Kidney epithelial cell (primary cell): ENCODE measurements around the gene PRMT2. TPM values are rescaled to one million over a fixed set of nuclear protein-coding genes. Genes with fewer than 3 reads are reported as not detected.

Source experiments
- DNase-seq: peaks from one replicate; pipeline ENCODE4 v3.0.0-alpha.2; 2010; ENCODE audit warnings: low read depth
- H3K27me3 ChIP-seq: 2 replicates; pipeline ENCODE4 v1.6.0; 2011; ENCODE audit warnings: low read length; ENCODE audit not compliant: control insufficient read depth, insufficient read depth
- H3K36me3 ChIP-seq: 2 replicates; pipeline ENCODE4 v1.5.1; 2011; ENCODE audit warnings: low read length; ENCODE audit not compliant: control insufficient read depth, insufficient read depth
- H3K4me3 ChIP-seq: 2 replicates; pipeline ENCODE4 v1.5.1; 2011; ENCODE audit warnings: low read depth, mild to moderate bottlenecking, control low read depth, low read length
- CTCF ChIP-seq: IDR thresholded peaks from 2 replicates; pipeline ENCODE4 v1.5.1; 2011; ENCODE audit warnings: mild to moderate bottlenecking, moderate library complexity, low read length, control low read depth, inconsistent platforms; ENCODE audit not compliant: insufficient read depth, poor library complexity, severe bottlenecking
- total RNA-seq: library from RNA; depleted of rRNA; stranded (reverse); fragments of >200 nt; gene quantifications from 2 replicates; pipeline ENCODE4 v1.2.3, GENCODE V29; 2015

Gene PRMT2
- total RNA-seq, 1 donor from 2014 or later: 66.7 TPM

- H3K4me3 ChIP-seq: no peak overlapping the region
- no peaks in the 10 kb centered on the region for H3K27me3 ChIP-seq
- DNase-seq: no peak
- TF ChIP-seq CTCF: no peak
- no peaks in the 10 kb centered on the region for H3K36me3 ChIP-seq
Observed at GRCh38 chr21:46618738-46619379, 16.6 kb upstream of the PRMT2 start.

- TF ChIP-seq CTCF: no peak
Observed at GRCh38 chr21:46619846-46620245, 15.6 kb upstream of the PRMT2 start.

GRCh38 chr21:46620846-46621245 lies 14.6 kb upstream of the PRMT2 start:
- Histone ChIP-seq H3K36me3 (no peaks in the 10 kb centered on the region), H3K4me3 (no peak overlapping the region), H3K27me3 (no peaks in the 10 kb centered on the region)
- TF ChIP-seq CTCF: no peak
- DNase-seq: no peak

More at GRCh38 chr21:46619846-46620245, 15.6 kb upstream of the PRMT2 start:
- no peaks in the 10 kb centered on the region for H3K36me3 ChIP-seq
- H3K27me3 ChIP-seq: no peaks in the 10 kb centered on the region
- H3K4me3 ChIP-seq: no peak overlapping the region
- DNase-seq: no peak

GRCh38 chr21:46621457-46622182 lies 13.9 kb upstream of the PRMT2 start:
- no peaks in the 10 kb centered on the region for H3K27me3 ChIP-seq
- TF ChIP-seq CTCF: no peak

GRCh38 chr21:46622226-46622625 lies 13.2 kb upstream of the PRMT2 start:
- no peak overlapping the region for H3K4me3 ChIP-seq
- H3K36me3 ChIP-seq: no peaks in the 10 kb centered on the region
- TF ChIP-seq CTCF: no peak
- no peaks in the 10 kb centered on the region for H3K27me3 ChIP-seq
- DNase-seq: no peak

More at GRCh38 chr21:46621457-46622182, 13.9 kb upstream of the PRMT2 start:
- no peak overlapping the region for H3K4me3 ChIP-seq
- DNase-seq: no peak
- no peaks in the 10 kb centered on the region for H3K36me3 ChIP-seq
